Nephron (organoid): ENCODE results near the gene GPRIN2.

Source experiments
- H3K27ac Mint-ChIP-seq, 3 experiments: 2 replicates each; pipeline ENCODE4 v1.8.0; 2020; ENCODE audit warnings: mixed read lengths in 3 of 3, mild to moderate bottlenecking in 2 of 3, moderate library complexity in 1 of 3
- H3K27me3 Mint-ChIP-seq: 2 replicates; pipeline ENCODE4 v1.8.0; 2021; ENCODE audit warnings: low read depth, mild to moderate bottlenecking, moderate library complexity, mixed read lengths
- H3K36me3 Mint-ChIP-seq: 2 replicates; pipeline ENCODE4 v1.8.0; 2020; ENCODE audit warnings: low read depth, mixed read lengths
- H3K4me1 Mint-ChIP-seq: 2 replicates; pipeline ENCODE4 v1.8.0; 2020; ENCODE audit warnings: mixed read lengths
- H3K4me3 Mint-ChIP-seq, 3 experiments: 2 replicates each; pipeline ENCODE4 v1.8.0; 2020; ENCODE audit warnings: mild to moderate bottlenecking in 3 of 3, mixed read lengths in 3 of 3, moderate library complexity in 2 of 3
- H3K9me3 Mint-ChIP-seq: 2 replicates; pipeline ENCODE4 v1.8.0; 2020; ENCODE audit warnings: mixed read lengths
- TF ChIP-seq, protein P1 (sequence below), 3 experiments: fragments of 200-600 bp; sonication (generic); IDR thresholded peaks; one replicate each; pipeline ENCODE4 v1.5.0; 2021; ENCODE audit warnings: antibody characterized with exemption in 3 of 3; ENCODE audit not compliant: unreplicated experiment in 3 of 3

GPRIN2 gene

DNA sequence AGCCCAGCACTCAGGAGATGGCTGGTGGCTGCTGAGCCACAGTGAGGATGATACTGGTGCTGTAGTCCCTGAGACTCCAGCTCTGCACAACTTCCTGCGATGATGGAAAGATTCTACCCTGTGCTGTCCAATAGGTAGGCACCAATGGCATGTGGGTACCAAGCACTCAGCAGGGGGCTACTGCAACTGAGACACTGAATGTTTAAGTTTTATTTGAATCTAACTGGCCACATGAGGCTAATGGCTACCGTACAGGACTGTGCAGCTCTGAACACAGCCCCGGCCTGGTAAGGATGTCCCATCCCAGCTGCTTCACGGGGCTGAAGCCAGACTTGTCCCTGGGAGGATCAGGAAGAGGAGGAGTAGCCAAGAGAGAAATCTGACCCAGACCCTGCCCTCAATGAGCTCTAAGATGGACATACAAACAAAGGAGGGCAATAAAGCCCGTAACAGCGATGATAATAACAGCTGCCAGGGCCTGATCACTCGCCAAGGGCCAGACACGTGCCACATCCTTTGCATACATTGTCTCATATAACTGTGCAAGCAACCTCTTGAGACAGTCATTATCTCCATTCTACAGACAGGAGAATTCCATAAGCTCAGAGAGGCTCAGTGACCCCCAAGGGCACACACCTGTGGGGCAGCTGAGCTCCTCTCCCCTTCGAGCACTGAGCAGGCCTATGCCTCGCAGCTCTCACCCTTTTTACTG lies 3.8 kb downstream of the GPRIN2 start:
- Mint-ChIP-seq H3K9me3 (no peaks in the 10 kb centered on the region), H3K27me3 (no peaks in the 10 kb centered on the region)
- TF ChIP-seq, protein P1, sequence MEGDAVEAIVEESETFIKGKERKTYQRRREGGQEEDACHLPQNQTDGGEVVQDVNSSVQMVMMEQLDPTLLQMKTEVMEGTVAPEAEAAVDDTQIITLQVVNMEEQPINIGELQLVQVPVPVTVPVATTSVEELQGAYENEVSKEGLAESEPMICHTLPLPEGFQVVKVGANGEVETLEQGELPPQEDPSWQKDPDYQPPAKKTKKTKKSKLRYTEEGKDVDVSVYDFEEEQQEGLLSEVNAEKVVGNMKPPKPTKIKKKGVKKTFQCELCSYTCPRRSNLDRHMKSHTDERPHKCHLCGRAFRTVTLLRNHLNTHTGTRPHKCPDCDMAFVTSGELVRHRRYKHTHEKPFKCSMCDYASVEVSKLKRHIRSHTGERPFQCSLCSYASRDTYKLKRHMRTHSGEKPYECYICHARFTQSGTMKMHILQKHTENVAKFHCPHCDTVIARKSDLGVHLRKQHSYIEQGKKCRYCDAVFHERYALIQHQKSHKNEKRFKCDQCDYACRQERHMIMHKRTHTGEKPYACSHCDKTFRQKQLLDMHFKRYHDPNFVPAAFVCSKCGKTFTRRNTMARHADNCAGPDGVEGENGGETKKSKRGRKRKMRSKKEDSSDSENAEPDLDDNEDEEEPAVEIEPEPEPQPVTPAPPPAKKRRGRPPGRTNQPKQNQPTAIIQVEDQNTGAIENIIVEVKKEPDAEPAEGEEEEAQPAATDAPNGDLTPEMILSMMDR (IDR thresholded peaks at IDR 0.05; ENCODE audit: unreplicated experiment in 3 of 3): no peak

DNA sequence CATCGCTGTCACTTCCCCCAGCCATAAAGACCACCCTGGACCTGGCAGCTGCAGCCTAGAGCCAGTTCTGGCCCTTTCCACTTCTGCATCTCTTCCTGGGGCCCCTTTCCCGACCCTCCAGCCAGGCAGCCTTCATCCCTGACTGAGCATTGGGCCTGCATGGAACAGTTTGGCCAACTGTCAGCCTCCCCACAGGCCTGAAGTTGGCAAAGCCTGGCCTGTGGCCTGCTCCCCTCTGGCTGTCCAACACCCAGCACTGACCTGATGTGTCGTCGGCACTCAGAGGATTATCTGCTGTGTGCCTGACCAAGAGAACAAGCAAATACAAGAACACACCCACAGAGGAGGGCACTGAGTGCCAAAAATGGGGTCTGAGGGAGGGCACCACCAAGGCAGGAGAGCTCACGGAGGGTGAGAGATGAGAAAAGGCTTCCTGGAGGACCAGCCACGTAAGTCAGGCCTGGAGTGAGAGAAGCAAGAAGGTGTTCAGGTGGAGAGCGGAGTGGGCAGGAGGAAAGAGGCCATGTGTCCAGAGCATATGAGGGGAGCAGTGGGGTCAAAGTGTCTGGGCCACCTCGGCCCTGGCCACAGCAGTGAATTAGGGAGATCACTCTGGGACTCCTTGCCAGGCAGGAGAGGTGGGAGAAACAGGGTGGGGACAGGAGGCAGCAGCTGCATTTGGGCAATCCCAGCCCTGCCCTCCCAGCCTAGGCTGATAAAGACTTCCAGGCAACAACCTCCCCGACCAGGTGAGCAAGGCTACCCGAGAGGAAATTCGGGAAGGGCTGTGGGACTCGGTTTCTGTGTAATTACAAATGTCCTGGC lies 4.5 kb downstream of the GPRIN2 start:
- Mint-ChIP-seq H3K4me1 (no peaks in the 10 kb centered on the region), H3K4me3 (no peak overlapping the region), H3K27ac (no peak overlapping the region), H3K27me3 (no peaks in the 10 kb centered on the region), H3K36me3 (no peaks in the 10 kb centered on the region), H3K9me3 (no peaks in the 10 kb centered on the region)
- TF ChIP-seq, protein P1 (IDR thresholded peaks at IDR 0.05; ENCODE audit: unreplicated experiment in 3 of 3): no peak

More for the DNA sequence above, 3.8 kb downstream of the GPRIN2 start:
- no peaks in the 10 kb centered on the region for H3K36me3 Mint-ChIP-seq
- no peaks in the 10 kb centered on the region for H3K4me1 Mint-ChIP-seq
- H3K4me3 Mint-ChIP-seq: no peak overlapping the region
- H3K27ac Mint-ChIP-seq: no peak overlapping the region

DNA sequence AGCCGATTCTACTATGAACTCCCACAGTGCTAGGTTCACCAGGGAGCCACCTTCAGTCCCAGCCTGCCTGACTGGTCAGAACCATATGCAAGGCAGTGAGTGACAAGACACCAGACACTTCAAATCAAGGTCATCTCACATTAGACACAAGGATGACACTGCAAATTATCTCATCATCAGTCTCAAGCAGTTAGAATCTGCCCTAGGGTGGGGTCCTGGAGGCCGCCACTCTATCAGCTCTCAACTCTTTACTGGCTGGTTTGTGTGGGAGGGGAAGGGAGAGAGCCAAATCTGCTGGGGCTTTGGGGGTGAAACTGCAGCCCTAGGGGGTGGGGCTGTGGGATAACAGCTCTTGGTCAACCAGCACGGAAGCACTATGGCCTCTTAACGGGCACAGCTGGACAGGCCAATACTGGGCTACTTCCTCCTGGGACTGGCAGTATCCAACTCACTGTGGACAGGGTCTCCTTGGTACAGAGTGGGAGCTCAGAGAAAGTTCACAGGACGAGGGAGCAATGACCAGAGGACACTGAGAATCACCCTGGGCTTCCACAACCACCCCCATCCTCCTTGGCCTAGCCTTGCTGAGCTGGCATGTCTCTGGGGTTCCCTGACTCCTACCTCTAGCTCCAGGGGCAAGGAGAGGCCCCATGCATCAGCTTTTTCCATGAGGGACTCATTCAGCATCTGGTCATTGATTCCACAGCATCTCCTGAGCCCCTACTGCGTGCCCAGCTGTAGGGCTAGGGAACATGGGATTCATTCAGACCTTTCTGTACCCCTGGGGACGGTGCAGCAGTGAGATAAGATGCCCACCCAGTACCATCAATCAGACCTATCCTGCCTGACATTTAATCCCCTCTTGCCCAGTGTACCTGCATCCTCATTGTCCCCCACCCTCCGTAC lies 5.4 kb downstream of the GPRIN2 start:
- H3K36me3 Mint-ChIP-seq: no peaks in the 10 kb centered on the region
- no peaks in the 10 kb centered on the region for H3K9me3 Mint-ChIP-seq
- TF ChIP-seq, protein P1 (IDR thresholded peaks at IDR 0.05; ENCODE audit: unreplicated experiment in 3 of 3): no peak
- H3K27ac Mint-ChIP-seq: no peak overlapping the region
- no peak overlapping the region for H3K4me3 Mint-ChIP-seq
- no peaks in the 10 kb centered on the region for H3K4me1 Mint-ChIP-seq
- no peaks in the 10 kb centered on the region for H3K27me3 Mint-ChIP-seq

DNA sequence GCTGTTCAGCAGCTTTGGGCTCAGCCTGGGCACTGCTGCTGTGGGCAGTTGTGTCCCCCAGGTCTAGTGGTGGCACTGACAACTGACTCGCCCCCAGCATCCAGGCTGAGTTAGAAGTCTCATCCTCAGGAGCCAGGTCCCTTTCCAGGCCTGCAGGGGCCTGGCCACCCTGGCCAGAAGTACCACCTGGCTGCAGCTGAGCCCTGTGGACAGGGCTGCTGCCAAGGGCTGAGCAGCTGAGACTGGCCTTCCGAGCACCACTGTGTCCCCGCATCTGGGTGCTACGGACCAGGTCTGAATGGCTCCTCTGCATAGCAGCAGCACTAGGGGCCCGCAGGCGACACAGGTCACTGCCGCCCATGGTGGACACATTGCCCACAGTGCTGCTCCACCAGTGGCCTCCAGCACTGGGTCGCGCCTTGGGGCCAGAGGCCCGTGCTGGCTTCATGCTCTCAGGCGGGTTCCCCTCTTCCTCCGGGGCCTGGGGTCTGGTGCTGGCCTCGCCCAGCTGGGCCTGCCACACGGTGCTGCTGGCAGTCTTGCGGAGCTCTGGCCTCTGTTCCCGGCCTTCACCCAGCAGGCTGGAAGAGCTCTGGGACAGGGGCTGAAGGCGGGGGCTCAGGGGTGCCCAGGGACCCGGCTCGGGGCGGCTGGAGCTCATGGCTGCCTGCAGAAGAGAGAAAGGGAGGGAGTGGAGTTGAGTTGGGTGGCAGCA lies 6.2 kb downstream of the GPRIN2 start:
- H3K36me3 Mint-ChIP-seq: no peaks in the 10 kb centered on the region
- TF ChIP-seq, protein P1 (IDR thresholded peaks at IDR 0.05; ENCODE audit: unreplicated experiment in 3 of 3): no peak
- H3K4me1 Mint-ChIP-seq: no peaks in the 10 kb centered on the region
- no peaks in the 10 kb centered on the region for H3K9me3 Mint-ChIP-seq
- no peak overlapping the region for H3K27ac Mint-ChIP-seq
- no peaks in the 10 kb centered on the region for H3K27me3 Mint-ChIP-seq
- H3K4me3 Mint-ChIP-seq: no peak overlapping the region
